ENCODE results near the gene CYB561D1. TPM values are rescaled to one million over a fixed set of nuclear protein-coding genes. Genes with fewer than 3 reads are reported as not detected.
A peak's percentile ranks its signal among the peaks of the same experiment; 100 is the strongest.

The CYB561D1 gene
- total RNA-seq, 1 experiment from 2014 or later = 11.7 TPM

GRCh38 chr1:109476825-109477224 lies 17.1 kb upstream of the CYB561D1 start:
- TF ChIP-seq CTCF (conservative IDR thresholded peaks at IDR 0.05) = no peak
- no peak for TF ChIP-seq EZH2 (IDR thresholded peaks at IDR 0.05; ENCODE audit: low read depth)
- Histone ChIP-seq H3K79me2 (ENCODE audit: low read depth) (no peaks in the 10 kb centered on the region), H3K27ac (no peak overlapping the region), H3K36me3 (ENCODE audit: low read depth) (no peaks in the 10 kb centered on the region), H3K4me3 (no peak overlapping the region), H3K9me2 (ENCODE audit: insufficient read depth) (no peaks in the 10 kb centered on the region), H3K4me2 (no peak overlapping the region), H3K9me3 (ENCODE audit: insufficient read depth, low read depth) (no peaks in the 10 kb centered on the region), H3F3A (ENCODE audit: insufficient read depth, low read depth) (no peaks in the 10 kb centered on the region), H4K20me1 (ENCODE audit: insufficient read depth) (no peaks in the 10 kb centered on the region), H3K27me3 (ENCODE audit: insufficient read depth, low read depth) (peaks cover 86% of the 10 kb centered on the region), H2AFZ (no peak overlapping the region), H3K4me1 (replicated peaks; ENCODE audit: insufficient read depth) (peaks cover 7% of the 10 kb centered on the region)
- ChIA-PET POLR2A (ENCODE audit: unreplicated experiment) (no interaction called here), CTCF (no interaction called here)
- DNase-seq = no peak
- BruUV-seq (replicated peaks) = no TSS peak
- intact Hi-C loops (cut with micrococcal nuclease; ENCODE audit: unreplicated experiment) = no loop called here

GRCh38 chr1:109477821-109478220 lies 16.1 kb upstream of the CYB561D1 start:
- intact Hi-C loops (cut with micrococcal nuclease; ENCODE audit: unreplicated experiment) = no loop called here
- H3K36me3 ChIP-seq (ENCODE audit: low read depth) = no peaks in the 10 kb centered on the region
- H3K9me2 ChIP-seq (ENCODE audit: insufficient read depth) = no peaks in the 10 kb centered on the region
- BruUV-seq (replicated peaks) = no TSS peak
- no peaks in the 10 kb centered on the region for H3K79me2 ChIP-seq (ENCODE audit: low read depth)
- no peaks in the 10 kb centered on the region for H3F3A ChIP-seq (ENCODE audit: insufficient read depth, low read depth)
- no peak overlapping the region for H2AFZ ChIP-seq
- ChIA-PET CTCF (no interaction called here), POLR2A (ENCODE audit: unreplicated experiment) (no interaction called here)
- no peak overlapping the region for H3K4me3 ChIP-seq
- H3K4me1 ChIP-seq (replicated peaks; ENCODE audit: insufficient read depth) = peaks cover 7% of the 10 kb centered on the region
- no peak for DNase-seq
- no peak overlapping the region for H3K4me2 ChIP-seq
- H4K20me1 ChIP-seq (ENCODE audit: insufficient read depth) = no peaks in the 10 kb centered on the region
- TF ChIP-seq EZH2 (IDR thresholded peaks at IDR 0.05; ENCODE audit: low read depth) (no peak), CTCF (conservative IDR thresholded peaks at IDR 0.05) (no peak)
- peaks cover 83% of the 10 kb centered on the region for H3K27me3 ChIP-seq (ENCODE audit: insufficient read depth, low read depth)
- H3K9me3 ChIP-seq (ENCODE audit: insufficient read depth, low read depth) = no peaks in the 10 kb centered on the region
- H3K27ac ChIP-seq = no peak overlapping the region

GRCh38 chr1:109478806-109479205 lies 15.1 kb upstream of the CYB561D1 start:
- H3K9me2 ChIP-seq (ENCODE audit: insufficient read depth) = no peaks in the 10 kb centered on the region
- H3K4me3 ChIP-seq = no peak overlapping the region
- ChIA-PET POLR2A (ENCODE audit: unreplicated experiment) (no interaction called here), CTCF (no interaction called here)
- H3K36me3 ChIP-seq (ENCODE audit: low read depth) = no peaks in the 10 kb centered on the region
- no peaks in the 10 kb centered on the region for H3F3A ChIP-seq (ENCODE audit: insufficient read depth, low read depth)
- intact Hi-C loops (cut with micrococcal nuclease; ENCODE audit: unreplicated experiment) = no loop called here
- DNase-seq = peak; percentile 53 to 67
- no peaks in the 10 kb centered on the region for H4K20me1 ChIP-seq (ENCODE audit: insufficient read depth)
- no peaks in the 10 kb centered on the region for H3K9me3 ChIP-seq (ENCODE audit: insufficient read depth, low read depth)
- H3K27ac ChIP-seq = no peak overlapping the region
- TF ChIP-seq EZH2 (IDR thresholded peaks at IDR 0.05; ENCODE audit: low read depth) = no peak
- TF ChIP-seq CTCF (conservative IDR thresholded peaks at IDR 0.05) = no peak; the same call in 1 of the 2 replicates
- peaks cover 74% of the 10 kb centered on the region for H3K27me3 ChIP-seq (ENCODE audit: insufficient read depth, low read depth)
- H2AFZ ChIP-seq = no peak overlapping the region
- no peaks in the 10 kb centered on the region for H3K79me2 ChIP-seq (ENCODE audit: low read depth)
- no peak overlapping the region for H3K4me2 ChIP-seq
- no TSS peak for BruUV-seq (replicated peaks)
- H3K4me1 ChIP-seq (replicated peaks; ENCODE audit: insufficient read depth) = peaks cover 12% of the 10 kb centered on the region
